GM21381 (cell line): Measurements from ENCODE around the gene ARHGAP15.

ENCODE experiments used
- ATAC-seq: cut with Tn5 transposase; IDR thresholded peaks from one replicate; pipeline ENCODE4 v1.9.1; 2021; ENCODE audit warnings: mild to moderate bottlenecking, moderate library complexity; ENCODE audit not compliant: unreplicated experiment

ARHGAP15 gene

DNA sequence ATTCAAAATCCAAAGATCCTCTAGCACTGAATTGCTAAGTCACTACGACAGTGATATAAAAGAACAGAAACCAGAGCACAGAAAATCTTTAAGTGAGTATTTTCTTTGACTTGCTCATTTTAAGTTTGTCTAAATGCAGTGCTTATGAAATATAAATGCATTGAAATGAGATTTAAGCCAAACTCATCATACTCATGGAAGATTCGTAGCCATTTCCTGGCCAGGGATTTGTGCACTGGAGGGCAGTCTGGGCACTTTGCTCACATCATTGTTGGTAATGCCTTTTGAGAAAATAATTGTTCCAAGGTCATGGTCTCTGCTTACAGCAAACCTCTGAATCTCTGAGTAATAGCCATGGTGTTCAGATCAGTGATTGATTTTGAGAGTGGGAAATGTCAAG lies 307.7 kb downstream of the ARHGAP15 start:
- no peak for ATAC-seq

DNA sequence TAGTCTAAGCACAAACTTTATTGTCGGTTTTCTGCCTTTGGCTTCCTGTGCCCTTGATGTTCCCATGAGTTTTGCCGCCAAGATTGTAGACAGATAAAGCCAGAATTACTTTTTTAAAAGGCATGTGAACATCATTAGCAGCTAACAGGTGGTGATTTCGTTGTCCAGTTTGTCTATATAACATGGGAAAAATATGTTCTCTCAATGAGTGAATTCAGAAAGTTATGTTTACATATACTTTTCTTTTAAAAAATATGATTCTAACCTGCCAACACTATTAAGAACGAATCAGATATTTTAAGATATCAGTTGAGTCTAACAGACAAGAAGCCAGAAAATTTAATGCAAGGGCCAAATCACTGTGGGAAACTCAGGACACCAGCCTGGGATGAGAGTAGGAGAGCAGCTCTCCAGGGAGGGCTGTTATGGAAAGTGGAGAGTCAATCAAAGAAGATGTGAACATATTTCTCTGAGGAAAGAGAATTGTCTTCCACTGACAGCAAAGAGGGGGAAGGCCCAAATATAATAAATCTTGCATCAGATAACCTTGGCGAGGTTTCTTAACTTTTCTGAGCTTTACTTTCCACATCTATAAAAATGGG lies 311.3 kb downstream of the ARHGAP15 start:
- ATAC-seq = no peak

DNA sequence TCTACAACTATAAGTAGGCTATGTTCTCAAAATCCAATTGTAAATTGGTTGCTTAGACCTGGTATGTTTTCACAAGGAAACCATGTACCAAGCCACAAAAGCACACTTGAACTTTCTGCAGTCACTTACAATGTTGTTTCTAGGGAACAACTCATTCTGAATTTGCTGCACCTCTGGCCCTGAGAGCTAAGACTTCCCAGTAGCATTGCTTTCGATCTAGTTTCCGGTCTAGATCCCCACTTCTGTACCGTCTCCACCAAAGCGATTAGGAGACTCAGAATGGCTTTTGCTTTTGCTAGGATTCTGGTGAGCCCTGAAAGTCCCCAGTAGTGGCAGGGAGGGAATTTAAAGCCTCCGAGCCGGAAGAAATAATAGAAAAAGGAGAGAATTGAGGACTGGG lies 313.0 kb downstream of the ARHGAP15 start:
- no peak for ATAC-seq

DNA sequence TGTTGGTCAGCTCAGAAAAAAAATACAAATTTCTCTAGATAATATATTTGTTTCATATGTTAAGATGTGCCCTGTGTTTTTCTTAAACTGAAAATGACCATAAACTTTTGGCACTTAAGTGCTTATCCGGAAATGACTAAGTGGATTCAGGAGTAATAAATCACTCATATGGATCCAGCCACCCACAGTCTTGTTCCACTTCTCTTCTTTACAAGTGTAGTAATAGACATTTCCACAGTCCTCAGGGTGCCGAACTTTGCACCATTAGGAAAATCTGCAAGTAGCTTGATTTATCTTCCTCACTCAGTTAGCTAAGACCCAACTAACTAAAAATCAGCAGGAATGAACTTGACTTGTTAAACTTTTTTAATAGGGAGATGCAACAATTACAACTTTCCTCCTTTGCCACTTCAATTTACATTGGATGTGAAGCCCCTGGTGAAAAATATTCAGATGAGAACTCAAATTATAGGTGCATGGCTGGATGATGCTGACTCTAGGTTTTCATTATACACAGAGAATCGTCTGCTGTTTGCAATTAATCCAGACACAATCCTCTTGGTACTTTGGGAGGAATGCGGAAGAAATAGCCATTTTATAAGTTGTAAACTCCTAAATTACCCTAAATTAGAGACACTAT lies 322.5 kb downstream of the ARHGAP15 start:
- ATAC-seq = peak; percentile 75

DNA sequence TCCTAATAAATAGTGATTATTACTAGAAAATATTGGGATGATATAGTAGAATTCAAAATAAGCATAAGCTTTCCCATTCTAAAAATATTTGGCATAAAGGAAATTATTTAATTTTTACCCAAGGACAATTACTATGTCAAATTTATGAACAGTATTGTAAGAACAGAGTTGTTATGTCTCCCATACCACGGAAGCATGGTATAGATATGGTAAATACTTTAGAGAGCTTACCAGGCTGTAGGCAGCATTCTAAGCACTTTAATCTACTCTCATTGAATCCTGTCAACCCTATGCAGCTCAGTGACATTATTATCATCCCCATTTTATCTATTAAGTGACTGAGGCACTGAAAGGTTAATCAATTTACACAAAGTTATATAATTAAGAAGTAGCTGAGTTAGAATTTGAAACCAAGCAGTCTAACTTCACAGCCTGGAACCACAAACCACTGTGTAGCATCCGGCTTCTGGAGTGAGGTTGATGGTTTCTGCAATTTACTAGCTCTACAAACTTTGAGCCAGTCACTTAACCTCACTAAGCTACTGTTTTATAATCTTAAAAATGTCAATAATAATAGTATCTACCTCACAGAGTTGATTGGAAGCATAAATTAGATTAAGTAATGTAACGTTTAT lies 323.7 kb downstream of the ARHGAP15 start:
- ATAC-seq = peak; percentile 92

DNA sequence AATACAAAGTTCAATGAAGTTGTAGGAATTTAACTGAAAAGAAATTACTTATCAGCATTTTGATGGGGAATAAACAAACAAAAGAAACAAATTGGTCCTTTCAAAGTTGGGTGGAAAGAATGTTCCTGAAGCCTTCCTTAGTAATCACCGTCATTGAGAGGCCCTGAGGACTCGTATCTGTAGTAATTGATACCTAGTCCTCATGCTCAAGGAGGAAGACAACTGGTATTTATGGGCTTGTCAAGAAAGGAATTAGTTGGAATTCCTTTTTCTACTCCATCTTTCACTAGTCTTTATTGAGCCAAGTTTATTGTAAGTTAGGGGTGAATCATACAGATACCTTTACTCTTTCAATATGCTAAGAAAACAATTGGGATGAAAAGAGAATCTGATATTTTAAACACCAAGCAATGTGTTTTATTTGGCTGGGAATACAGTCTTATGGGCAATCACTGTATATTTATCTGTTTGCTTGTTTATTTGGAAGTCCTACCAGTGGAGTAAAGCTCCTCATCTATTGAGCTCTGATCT lies 324.8 kb downstream of the ARHGAP15 start:
- ATAC-seq = no peak

DNA sequence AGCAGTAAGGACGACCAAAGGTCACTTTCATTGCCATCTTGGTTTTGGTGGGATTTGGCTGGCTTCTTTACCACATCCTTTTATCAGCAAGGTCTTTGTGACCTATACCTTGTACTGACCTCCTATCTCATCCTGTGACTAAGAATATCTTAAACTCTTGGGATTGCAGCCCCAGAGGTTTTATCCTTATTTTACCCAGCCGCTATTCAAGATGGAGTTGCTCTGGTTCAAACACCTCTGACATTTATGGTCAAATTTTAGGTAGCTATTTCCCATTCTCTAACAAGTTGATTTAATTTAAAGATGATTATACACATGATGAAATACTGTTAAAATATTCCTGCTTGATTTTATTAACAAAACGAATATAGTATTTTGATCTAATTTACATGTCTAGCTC lies 326.1 kb downstream of the ARHGAP15 start:
- ATAC-seq = no peak

DNA sequence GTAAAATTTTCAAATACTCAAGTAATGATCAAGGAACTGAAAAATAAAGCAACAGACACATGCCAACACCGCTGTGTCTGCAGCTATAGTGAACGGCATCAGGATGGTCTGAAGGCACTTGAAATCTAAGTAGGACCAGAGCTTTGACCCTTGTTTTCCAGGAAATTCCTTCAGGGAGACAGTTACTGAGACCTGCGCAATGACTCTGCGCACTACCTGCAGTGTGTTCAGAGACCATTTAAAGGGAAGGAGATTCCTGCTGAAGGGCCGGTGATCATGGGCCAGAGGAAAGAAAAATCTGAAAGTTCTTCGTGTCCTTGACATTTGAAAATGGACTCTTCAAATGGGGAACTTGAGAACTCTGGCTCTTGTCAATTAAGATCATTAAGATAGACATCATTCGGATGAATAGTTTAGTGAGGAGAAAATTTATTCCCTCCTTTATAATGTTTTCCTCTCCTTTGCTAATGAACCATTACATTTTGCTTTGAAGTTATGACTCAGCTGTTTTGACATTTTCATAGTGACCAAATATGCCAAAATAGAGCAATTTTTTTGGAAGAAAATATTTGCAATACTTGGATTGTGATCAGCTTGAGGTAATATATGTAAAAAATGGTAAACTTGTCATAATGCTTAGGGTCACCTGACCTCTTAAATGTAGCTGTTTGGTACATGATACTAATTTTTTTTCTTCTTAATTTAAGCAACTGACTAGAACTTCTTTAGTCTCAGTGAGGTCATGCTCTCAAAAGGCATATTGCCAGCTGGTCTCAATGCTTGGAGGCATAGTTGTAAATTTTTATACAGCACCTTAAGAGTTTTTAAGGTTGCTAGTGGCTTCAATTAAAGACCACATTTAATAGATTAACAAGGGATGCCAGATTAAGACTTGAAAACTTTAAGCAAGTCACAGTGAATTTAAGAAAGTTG lies 329.3 kb downstream of the ARHGAP15 start:
- no peak for ATAC-seq

DNA sequence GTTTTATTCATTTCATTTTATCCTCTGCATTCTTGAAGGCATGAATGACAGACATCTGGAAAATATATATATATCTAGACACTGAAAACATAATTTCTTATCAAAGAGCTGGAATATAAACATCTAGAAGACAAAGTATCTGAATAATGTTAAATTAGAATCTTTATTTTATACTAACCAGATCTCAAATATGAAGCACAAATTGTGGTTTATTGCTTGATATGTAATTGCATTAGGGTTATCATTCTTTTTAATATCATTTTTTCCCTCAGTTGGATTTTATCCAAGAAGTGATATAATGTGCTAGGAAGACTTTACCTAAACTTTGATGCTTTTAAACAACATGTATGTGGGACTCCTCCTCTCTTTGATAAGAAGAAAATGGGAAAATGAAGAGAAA lies 331.2 kb downstream of the ARHGAP15 start:
- no peak for ATAC-seq

DNA sequence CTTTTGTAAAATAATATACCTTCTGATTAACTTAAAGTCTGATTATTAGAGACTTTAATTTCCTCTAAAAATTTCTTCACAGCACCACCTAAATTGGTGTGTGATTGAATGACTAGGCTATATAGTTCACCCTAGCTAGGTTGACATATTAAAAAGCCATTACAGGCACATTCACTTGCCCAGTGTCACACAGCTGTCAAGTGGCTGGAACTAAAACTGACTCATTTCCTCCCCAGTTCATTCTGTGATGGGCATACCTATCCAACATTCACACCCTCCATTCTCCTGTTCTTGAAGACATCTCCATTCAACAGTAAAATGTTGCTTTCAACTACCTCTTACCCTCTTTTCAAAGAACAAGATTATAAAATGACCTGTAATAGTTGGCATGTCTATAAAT lies 334.5 kb downstream of the ARHGAP15 start:
- ATAC-seq = peak; percentile 62

DNA sequence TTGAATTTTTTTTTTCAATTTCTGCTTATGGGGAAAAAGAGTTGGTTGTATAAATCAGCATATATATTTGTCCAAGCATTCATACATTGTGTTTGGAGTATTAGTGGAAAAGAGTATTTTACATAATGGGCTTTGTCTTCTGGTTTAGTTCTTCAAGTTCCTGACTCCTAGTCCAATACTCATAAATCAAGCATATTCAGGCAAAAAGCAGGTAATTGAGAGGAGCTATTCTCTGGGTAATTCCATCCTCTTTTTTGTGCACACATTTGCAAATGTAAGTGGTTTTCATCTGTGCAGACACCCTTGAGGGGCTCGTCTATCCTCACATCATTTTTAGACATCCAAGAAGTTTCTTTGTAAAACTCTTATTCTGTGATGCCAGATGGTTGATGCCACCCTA lies 337.2 kb downstream of the ARHGAP15 start:
- ATAC-seq = no peak

DNA sequence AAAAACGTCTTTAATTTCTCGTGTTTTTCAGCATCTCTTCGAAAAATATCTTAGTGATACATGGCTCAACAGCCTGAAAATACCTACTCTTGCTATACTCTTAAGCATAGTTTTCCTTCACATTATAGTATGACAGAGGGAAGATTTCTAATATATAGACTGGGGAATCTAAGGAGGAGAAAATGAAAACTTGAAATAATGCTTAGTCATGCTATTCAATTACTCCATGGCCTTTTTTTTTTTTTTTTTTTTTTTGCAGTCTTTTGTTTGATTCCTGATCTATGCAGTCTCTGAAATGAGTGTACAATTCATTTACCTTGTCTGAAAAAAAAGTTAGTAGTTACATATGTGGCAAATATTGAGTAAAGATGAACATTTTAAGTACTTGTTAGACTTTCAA lies 337.8 kb downstream of the ARHGAP15 start:
- no peak for ATAC-seq

DNA sequence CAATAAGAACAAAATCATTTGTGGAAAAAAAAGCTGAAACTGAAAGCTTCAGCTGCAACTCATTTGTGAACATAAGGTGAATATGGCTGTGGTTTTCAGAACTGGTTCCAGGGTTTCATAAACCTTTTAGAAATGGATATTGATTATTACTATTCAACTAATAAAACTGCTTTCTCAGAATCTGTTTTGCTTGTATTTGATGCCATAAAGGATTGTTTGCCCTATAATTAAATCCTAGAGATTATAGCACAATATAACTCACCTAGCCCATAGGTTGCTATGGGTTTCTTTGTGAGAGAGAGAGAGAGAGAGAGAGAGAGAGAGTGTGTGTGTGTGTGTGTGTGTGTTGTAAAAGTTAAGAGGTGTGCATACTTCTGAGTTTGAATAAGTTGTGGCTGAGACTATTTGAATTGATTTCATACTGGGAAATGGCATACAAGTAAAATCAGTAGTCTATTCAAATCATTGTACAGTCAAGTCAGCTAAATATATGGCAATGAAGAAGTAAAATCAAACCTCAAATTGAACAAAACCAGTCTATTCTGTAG lies 339.2 kb downstream of the ARHGAP15 start:
- ATAC-seq = peak; percentile 74

DNA sequence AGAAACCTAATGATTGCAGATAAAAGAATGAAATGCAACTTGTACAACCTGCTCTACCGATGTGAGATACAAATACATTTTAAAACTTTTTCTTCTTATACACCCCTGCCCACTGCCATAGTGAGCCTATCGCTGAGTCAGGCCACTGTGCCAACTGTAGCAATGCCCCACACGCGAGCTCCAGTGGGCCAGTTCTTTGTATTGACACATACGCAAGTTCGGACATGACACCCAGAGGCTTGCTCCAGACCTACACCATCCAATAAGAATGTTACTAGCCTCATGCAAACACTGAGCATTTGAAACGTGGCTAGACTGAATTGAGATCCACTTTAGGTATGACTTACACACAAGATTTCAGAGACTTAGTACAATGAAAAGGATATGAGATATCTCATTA lies 340.1 kb downstream of the ARHGAP15 start:
- ATAC-seq = no peak

DNA sequence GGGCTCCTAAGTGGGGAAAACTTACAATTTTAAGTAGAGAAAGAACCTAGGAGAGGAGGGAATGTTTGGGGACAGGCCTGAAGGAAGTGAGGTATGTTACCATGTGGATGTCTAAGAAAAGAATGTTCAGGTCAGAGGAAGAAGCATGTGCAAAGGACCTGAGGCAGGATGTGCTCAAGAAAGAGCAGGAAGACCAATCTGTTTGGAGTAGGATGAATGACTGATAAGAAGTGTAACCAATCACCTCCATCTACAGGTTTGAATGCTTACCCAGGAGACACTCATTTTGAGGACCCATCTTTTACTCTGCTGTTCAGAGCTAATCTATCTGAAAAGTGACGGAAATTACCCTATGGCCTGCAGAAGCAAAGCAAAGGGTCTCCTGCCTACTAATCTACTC lies 342.3 kb downstream of the ARHGAP15 start:
- ATAC-seq = no peak

DNA sequence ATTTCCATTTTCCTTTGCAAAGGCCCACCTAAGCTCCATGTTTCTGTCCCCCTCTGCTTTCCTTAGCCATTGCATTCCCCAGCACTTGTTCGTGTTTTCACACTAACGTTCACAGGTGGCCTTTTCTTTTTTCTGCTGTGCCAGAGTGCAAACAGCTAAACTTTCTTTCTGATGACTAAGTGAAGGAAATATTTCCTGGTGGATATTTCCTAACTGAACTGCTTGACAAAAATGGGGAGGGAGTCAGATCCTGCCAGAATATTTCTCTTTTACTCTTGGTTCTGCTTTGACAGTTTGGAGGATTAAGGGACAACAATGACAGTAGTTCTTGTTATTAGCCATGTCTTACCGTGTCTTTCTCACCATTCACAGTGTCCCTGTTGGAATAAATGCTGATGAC lies 344.0 kb downstream of the ARHGAP15 start:
- ATAC-seq = no peak

DNA sequence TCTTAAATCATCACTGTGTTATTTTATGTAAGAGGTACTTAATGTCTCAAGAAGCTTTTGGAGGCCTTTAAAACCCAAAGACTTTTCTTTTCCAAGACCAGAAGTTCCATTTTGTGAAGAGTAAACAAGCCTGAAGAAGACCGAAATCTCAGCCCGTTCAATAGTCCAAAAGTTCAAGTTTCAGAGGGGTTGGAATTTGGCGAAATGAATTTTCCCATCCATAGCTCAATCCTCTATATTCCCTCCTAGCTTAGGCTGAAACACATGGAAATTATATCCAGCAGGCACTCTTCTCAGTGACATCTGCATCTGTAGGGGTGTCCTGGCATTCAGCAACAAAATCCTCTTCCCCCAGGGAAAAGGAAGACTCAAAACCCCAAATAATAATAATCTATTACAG lies 344.6 kb downstream of the ARHGAP15 start:
- ATAC-seq = no peak

DNA sequence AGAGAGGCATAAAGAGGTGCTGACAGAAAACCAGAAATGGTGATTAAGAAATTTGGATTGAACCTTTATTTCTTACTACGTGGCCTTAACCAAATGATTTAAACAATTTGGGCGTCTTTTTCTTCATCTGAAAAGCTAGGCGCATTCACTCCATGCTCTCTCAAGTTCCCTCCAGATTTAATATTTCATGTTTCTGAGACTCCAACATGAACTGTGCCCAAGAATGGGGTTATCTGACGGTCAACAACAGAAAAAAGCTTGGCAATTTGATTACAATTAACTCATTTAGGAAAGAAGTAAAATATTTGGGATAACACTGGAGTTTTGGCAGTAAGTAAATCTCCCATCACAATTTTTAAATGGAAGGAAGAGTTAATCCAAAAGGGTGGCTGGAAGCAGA lies 345.4 kb downstream of the ARHGAP15 start:
- ATAC-seq = no peak

DNA sequence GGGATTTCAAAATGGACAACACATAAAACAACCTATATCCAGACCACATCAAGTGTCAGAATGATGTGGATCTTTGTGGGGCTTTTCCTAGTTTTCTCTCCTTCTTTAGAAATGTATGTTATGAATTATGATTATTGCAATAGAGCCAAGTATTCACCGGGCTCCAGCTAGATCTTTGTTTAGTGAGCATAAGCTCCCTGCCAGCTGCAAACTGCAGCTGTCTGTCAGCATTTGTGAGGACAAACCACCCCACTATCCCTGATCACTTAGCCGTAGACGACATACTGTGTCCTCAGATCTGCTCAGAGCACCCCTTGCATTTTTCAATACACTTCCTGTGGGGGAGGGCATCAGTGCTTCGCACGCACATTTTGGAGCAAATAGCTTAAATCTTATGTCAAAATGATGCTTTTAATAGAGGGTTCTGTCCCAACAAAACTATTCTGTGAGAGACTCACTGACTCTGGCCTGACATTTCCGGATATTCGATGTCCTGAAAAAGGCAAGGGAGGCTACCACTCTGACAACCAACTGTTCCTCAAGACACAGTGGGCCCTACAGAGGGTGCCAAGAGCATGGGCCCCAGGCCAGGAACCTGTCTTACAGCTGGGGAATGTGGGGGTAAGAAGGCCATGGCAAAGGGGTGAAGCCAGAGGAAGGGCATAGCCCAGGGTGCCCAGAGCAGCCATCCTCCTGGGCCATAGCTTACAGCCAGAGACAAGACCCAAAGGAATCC lies 346.0 kb downstream of the ARHGAP15 start:
- ATAC-seq = no peak

DNA sequence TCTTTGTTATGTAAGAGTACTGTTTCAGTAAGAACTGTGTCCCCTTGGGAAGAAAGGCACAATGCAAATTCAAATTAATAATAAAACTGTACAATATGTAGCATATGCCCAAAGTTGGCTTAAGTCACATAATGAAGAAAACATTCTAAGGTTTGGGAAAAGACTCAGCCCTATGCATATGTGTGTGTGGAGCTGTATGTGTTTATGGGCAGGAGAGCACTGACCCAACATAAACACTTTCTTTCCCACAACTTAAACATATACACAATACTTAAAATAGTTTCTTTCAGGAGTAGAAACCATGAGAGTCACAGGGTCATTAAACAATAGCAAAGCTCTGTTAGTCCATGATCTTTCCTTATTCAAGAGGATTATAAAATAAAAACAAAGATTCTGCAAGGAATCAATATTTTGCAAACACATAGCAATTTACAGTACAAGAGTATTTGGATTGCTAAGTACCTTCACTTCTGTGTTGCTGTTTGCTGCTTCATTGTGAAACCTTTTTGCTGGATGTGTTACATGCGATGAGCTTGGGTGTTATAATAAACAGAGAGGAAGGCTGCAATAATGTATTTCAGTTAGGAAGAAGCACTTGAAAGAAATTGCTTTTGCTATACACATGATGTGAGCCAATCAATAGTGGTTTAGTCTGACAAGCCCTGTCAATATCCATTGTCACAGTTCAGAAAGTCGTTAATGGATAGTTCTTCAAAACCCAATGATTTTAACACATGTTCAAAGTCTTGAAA lies 347.3 kb downstream of the ARHGAP15 start:
- no peak for ATAC-seq
